H9 (cell line): ENCODE data around the gene SPIN1. TPM values are rescaled to one million over a fixed set of nuclear protein-coding genes. Genes with fewer than 3 reads are reported as not detected.
"Not testable (repeated sequence)": the region's sequence is repeated elsewhere in the genome, so short reads cannot be mapped to it uniquely, and the experiment has no call there.

Experiments used
- DNase-seq: peaks from one replicate; pipeline ENCODE4 v3.0.0-alpha.2; 2017
- H2AFZ ChIP-seq: one replicate; pipeline ENCODE4 v1.6.1; 2013; ENCODE audit warnings: mild to moderate bottlenecking, low read length, control low read depth, moderate library complexity
- H2AK5ac ChIP-seq: 2 replicates; pipeline ENCODE4 v1.6.1; 2013; ENCODE audit warnings: low read length, control low read depth, mixed read lengths; ENCODE audit not compliant: insufficient read length
- H2BK120ac ChIP-seq: one replicate; pipeline ENCODE4 v1.6.1; 2013; ENCODE audit warnings: low read depth, mild to moderate bottlenecking, low read length, control low read depth, inconsistent platforms; ENCODE audit not compliant: poor library complexity, severe bottlenecking
- H2BK12ac ChIP-seq: 2 replicates; pipeline ENCODE4 v1.6.1; 2013; ENCODE audit warnings: low read length, control low read depth, mixed read lengths, low read depth; ENCODE audit not compliant: insufficient read length
- H2BK15ac ChIP-seq: 2 replicates; pipeline ENCODE4 v1.6.1; 2013; ENCODE audit warnings: low read depth, low read length, control low read depth
- H2BK20ac ChIP-seq: one replicate; pipeline ENCODE4 v1.6.1; 2013; ENCODE audit warnings: low read depth, mild to moderate bottlenecking, low read length, control low read depth, inconsistent platforms; ENCODE audit not compliant: poor library complexity, severe bottlenecking
- H2BK5ac ChIP-seq: 2 replicates; pipeline ENCODE4 v1.6.1; 2013; ENCODE audit warnings: low read length, control low read depth, mixed read lengths; ENCODE audit not compliant: insufficient read length
- H3K14ac ChIP-seq: 2 replicates; pipeline ENCODE4 v1.6.1; 2013; ENCODE audit warnings: low read length, control low read depth; ENCODE audit not compliant: insufficient read depth
- H3K18ac ChIP-seq: 2 replicates; pipeline ENCODE4 v1.6.1; 2013; ENCODE audit warnings: low read depth, mild to moderate bottlenecking, mixed read lengths, low read length, control low read depth; ENCODE audit not compliant: insufficient read length
- H3K23ac ChIP-seq: 2 replicates; pipeline ENCODE4 v1.6.1; 2013; ENCODE audit warnings: low read length, control low read depth, mixed read lengths, low read depth; ENCODE audit not compliant: insufficient read length
- H3K23me2 ChIP-seq: 2 replicates; pipeline ENCODE4 v1.6.1; 2013; ENCODE audit warnings: low read depth, mild to moderate bottlenecking, mixed read lengths, low read length, control low read depth; ENCODE audit not compliant: insufficient read length, poor library complexity, severe bottlenecking
- H3K27ac ChIP-seq: 2 replicates; pipeline ENCODE4 v1.5.1; 2013; ENCODE audit warnings: low read length, control low read depth, mixed read lengths, low read depth; ENCODE audit not compliant: insufficient read length
- H3K27me3 ChIP-seq: 2 replicates; pipeline ENCODE4 v1.6.1; 2013; ENCODE audit warnings: low read length, control low read depth, inconsistent platforms; ENCODE audit not compliant: insufficient read depth
- H3K4ac ChIP-seq: 2 replicates; pipeline ENCODE4 v1.6.1; 2013; ENCODE audit warnings: low read depth, mild to moderate bottlenecking, control low read depth, inconsistent platforms, low read length, moderate library complexity
- H3K4me1 ChIP-seq: 2 replicates; pipeline ENCODE4 v1.6.1; 2013; ENCODE audit warnings: low read length, control low read depth, inconsistent platforms; ENCODE audit not compliant: insufficient read depth
- H3K4me2 ChIP-seq: 2 replicates; pipeline ENCODE4 v1.6.1; 2013; ENCODE audit warnings: low read length, control low read depth, mixed read lengths; ENCODE audit not compliant: insufficient read length, insufficient read depth
- H3K56ac ChIP-seq: 2 replicates; pipeline ENCODE4 v1.6.1; 2013; ENCODE audit warnings: low read depth, mild to moderate bottlenecking, mixed read lengths, low read length, control low read depth; ENCODE audit not compliant: insufficient read length
- H3K79me1 ChIP-seq: 2 replicates; pipeline ENCODE4 v1.6.1; 2013; ENCODE audit warnings: low read depth, mild to moderate bottlenecking, moderate library complexity, low read length, control low read depth, inconsistent platforms; ENCODE audit not compliant: insufficient read depth, poor library complexity, severe bottlenecking
- H3K79me2 ChIP-seq: 2 replicates; pipeline ENCODE4 v1.6.1; 2013; ENCODE audit warnings: low read length, control low read depth, inconsistent platforms; ENCODE audit not compliant: insufficient read depth
- H3K9ac ChIP-seq: 2 replicates; pipeline ENCODE4 v1.6.1; 2013; ENCODE audit warnings: low read length, control low read depth, mixed read lengths; ENCODE audit not compliant: insufficient read length; ENCODE audit errors: extremely low read depth
- H3K9me3 ChIP-seq: one replicate; pipeline ENCODE4 v1.6.1; 2013; ENCODE audit warnings: low read depth, low read length, inconsistent platforms; ENCODE audit not compliant: control insufficient read depth
- H3T11ph ChIP-seq: one replicate; pipeline ENCODE4 v1.6.1; 2013; ENCODE audit warnings: mild to moderate bottlenecking, low read length, control low read depth, inconsistent platforms
- H4K20me1 ChIP-seq: one replicate; pipeline ENCODE4 v1.6.1; 2013; ENCODE audit not compliant: control insufficient read depth, insufficient read length, insufficient read depth
- H4K5ac ChIP-seq: 2 replicates; pipeline ENCODE4 v1.6.1; 2013; ENCODE audit warnings: low read depth, mild to moderate bottlenecking, mixed read lengths, low read length, control low read depth; ENCODE audit not compliant: insufficient read length
- H4K8ac ChIP-seq: replicated peaks from 2 replicates; pipeline ENCODE4 v1.6.1; 2013; ENCODE audit warnings: low read length, control low read depth, mixed read lengths, low read depth; ENCODE audit not compliant: insufficient read length
- H4K91ac ChIP-seq: 2 replicates; pipeline ENCODE4 v1.6.1; 2013; ENCODE audit warnings: low read depth, mild to moderate bottlenecking, moderate library complexity, mixed read lengths, low read length, control low read depth; ENCODE audit not compliant: insufficient read length
- H3K27ac Mint-ChIP-seq, 3 experiments: 2 replicates in 2 of 3; 3 replicates in 1 of 3; pipeline ENCODE4 v1.8.0; 2020 to 2021; ENCODE audit warnings: mixed read lengths in 3 of 3, mild to moderate bottlenecking in 1 of 3, moderate library complexity in 1 of 3
- H3K27me3 Mint-ChIP-seq: 2 replicates; pipeline ENCODE4 v1.8.0; 2021; ENCODE audit warnings: low read depth, mild to moderate bottlenecking, moderate library complexity, mixed read lengths
- H3K36me3 Mint-ChIP-seq, 3 experiments: 2 replicates in 2 of 3; 3 replicates in 1 of 3; pipeline ENCODE4 v1.8.0; 2020 to 2021; ENCODE audit warnings: low read depth in 3 of 3, mixed read lengths in 3 of 3; ENCODE audit not compliant: insufficient read depth in 1 of 3
- H3K4me1 Mint-ChIP-seq, 2 experiments: 2 replicates each; pipeline ENCODE4 v1.8.0; 2020; ENCODE audit warnings: mixed read lengths in 2 of 2
- H3K4me3 Mint-ChIP-seq, 2 experiments: 2 replicates in 1 of 2; 3 replicates in 1 of 2; pipeline ENCODE4 v1.8.0; 2020 to 2021; ENCODE audit warnings: mild to moderate bottlenecking in 2 of 2, mixed read lengths in 2 of 2, moderate library complexity in 1 of 2
- H3K9me3 Mint-ChIP-seq, 2 experiments: 2 replicates in 1 of 2; 3 replicates in 1 of 2; pipeline ENCODE4 v1.8.0; 2020; ENCODE audit warnings: mild to moderate bottlenecking in 2 of 2, mixed read lengths in 2 of 2, moderate library complexity in 1 of 2
- WGBS: extraction: QIAGEN DNeasy Blood & Tissue Kit; methylation state at CpG from one replicate; pipeline ENCODE4 v1.1.7; 2013; ENCODE audit warnings: missing lambda C conversion rate, low lambda C conversion rate, mixed read lengths; ENCODE audit not compliant: insufficient read length; ENCODE audit errors: extremely low coverage; 5-methylcytosine and 5-hydroxymethylcytosine counted together
- total RNA-seq: library from RNA; stranded (reverse); gene quantifications from 2 replicates; pipeline ENCODE4 v1.2.1, GENCODE V29; 2021
- TF ChIP-seq, protein P1 (sequence below): fragments of 200-600 bp; sonication (generic); conservative IDR thresholded peaks from 3 replicates; pipeline ENCODE4 v1.8.0; 2021; ENCODE audit warnings: antibody characterized with exemption, mild to moderate bottlenecking

Gene SPIN1
- total RNA-seq, 1 experiment from 2014 or later, result 136 TPM

GRCh38 chr9:88344013-88344412 lies 44.2 kb upstream of the SPIN1 start:
- H2BK5ac ChIP-seq, result no peak overlapping the region
- H4K8ac ChIP-seq, result no peak overlapping the region
- no peak overlapping the region for H3K4me2 ChIP-seq
- WGBS, result no CpG with 5 or more reads among the region's 7 CpGs
- H3K14ac ChIP-seq, result no peak overlapping the region
- Mint-ChIP-seq H3K36me3 (no peaks in the 10 kb centered on the region), H3K9me3 (no peaks in the 10 kb centered on the region; a peak in 1 of 5 replicates), H3K4me1 (peaks cover 10 to 14% of the 10 kb centered on the region in 2 experiments), H3K4me3 (no peak overlapping the region), H3K27ac (peak overlapping the region in 1 of 3 experiments; percentile 47; a peak in 1 of 7 replicates), H3K27me3 (0 out of 2 replicates have a peak, but pooled peaks cover 1% of the 10 kb centered on the region)
- TF ChIP-seq, protein P1, sequence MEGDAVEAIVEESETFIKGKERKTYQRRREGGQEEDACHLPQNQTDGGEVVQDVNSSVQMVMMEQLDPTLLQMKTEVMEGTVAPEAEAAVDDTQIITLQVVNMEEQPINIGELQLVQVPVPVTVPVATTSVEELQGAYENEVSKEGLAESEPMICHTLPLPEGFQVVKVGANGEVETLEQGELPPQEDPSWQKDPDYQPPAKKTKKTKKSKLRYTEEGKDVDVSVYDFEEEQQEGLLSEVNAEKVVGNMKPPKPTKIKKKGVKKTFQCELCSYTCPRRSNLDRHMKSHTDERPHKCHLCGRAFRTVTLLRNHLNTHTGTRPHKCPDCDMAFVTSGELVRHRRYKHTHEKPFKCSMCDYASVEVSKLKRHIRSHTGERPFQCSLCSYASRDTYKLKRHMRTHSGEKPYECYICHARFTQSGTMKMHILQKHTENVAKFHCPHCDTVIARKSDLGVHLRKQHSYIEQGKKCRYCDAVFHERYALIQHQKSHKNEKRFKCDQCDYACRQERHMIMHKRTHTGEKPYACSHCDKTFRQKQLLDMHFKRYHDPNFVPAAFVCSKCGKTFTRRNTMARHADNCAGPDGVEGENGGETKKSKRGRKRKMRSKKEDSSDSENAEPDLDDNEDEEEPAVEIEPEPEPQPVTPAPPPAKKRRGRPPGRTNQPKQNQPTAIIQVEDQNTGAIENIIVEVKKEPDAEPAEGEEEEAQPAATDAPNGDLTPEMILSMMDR, result no peak
- H2AFZ ChIP-seq, result no peak overlapping the region
- no peak overlapping the region for H2AK5ac ChIP-seq
- H3K79me1 ChIP-seq, result no peaks in the 10 kb centered on the region
- H3K4ac ChIP-seq, result no peak overlapping the region
- no peak overlapping the region for H2BK120ac ChIP-seq
- H3K23ac ChIP-seq, result no peak overlapping the region
- no peak overlapping the region for H4K5ac ChIP-seq
- no peaks in the 10 kb centered on the region for H3K79me2 ChIP-seq
- H3K27ac ChIP-seq, result no peak overlapping the region
- H3K9ac ChIP-seq, result no peak overlapping the region
- no peak overlapping the region for H2BK15ac ChIP-seq
- no peak overlapping the region for H3K18ac ChIP-seq
- no peaks in the 10 kb centered on the region for H3K27me3 ChIP-seq
- H3K23me2 ChIP-seq, result no peaks in the 10 kb centered on the region
- no peaks in the 10 kb centered on the region for H3K4me1 ChIP-seq
- no peak overlapping the region for H3T11ph ChIP-seq
- no peaks in the 10 kb centered on the region for H3K9me3 ChIP-seq
- no peak overlapping the region for H2BK12ac ChIP-seq
- no peak overlapping the region for H3K56ac ChIP-seq
- H4K91ac ChIP-seq, result no peak overlapping the region
- DNase-seq, result no peak
- no peaks in the 10 kb centered on the region for H4K20me1 ChIP-seq
- H2BK20ac ChIP-seq, result no peak overlapping the region

DNA sequence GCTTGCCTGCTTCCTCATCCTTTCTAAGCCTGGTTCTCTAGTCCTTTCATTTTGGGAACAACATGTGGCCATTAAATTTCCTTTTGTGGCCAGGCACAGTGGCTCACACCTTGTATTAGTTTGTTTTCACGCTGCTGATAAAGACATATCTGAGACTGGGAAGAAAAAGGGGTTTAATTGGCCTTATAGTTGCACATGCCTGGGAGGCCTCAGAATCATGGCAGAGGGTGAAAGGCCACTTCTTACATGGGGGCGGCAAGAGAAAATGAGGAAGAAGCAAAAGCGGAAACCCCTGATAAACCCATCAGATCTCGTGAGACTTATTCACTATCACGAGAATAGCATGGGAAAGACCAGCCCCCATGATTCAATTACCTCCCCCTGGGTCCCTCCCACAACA lies 37.9 kb upstream of the SPIN1 start:
- not testable (repeated sequence) for H3K36me3 Mint-ChIP-seq, H3K4me2 ChIP-seq, H2BK15ac ChIP-seq, H4K20me1 ChIP-seq, H3K27me3 ChIP-seq, H4K8ac ChIP-seq, H3T11ph ChIP-seq, H2AFZ ChIP-seq, H3K23ac ChIP-seq, H3K56ac ChIP-seq, H3K9me3 Mint-ChIP-seq, H3K4me3 Mint-ChIP-seq, H2BK5ac ChIP-seq, H3K18ac ChIP-seq, H4K91ac ChIP-seq, DNase-seq, H4K5ac ChIP-seq, H2AK5ac ChIP-seq, H3K9me3 ChIP-seq, H3K4ac ChIP-seq, H3K14ac ChIP-seq, H3K27me3 Mint-ChIP-seq, H3K79me2 ChIP-seq, H3K27ac ChIP-seq, H3K79me1 ChIP-seq, H3K9ac ChIP-seq, H3K23me2 ChIP-seq, H2BK120ac ChIP-seq, H2BK12ac ChIP-seq, H3K4me1 Mint-ChIP-seq, H3K4me1 ChIP-seq, H2BK20ac ChIP-seq
- H3K27ac Mint-ChIP-seq, result peak overlapping the region in 2 of 3 experiments; percentile 36 to 78; a peak in 1 of 7 replicates
- WGBS, result no CpG with 5 or more reads among the region's 5 CpGs
